Measurements from ENCODE around the gene RASSF1. TPM values are rescaled to one million over a fixed set of nuclear protein-coding genes. Genes with fewer than 3 reads are reported as not detected.
A peak's percentile ranks its signal among the peaks of the same experiment; 100 is the strongest.

RASSF1 gene
- total RNA-seq, 1 experiment from 2014 or later = 28.1 TPM

- no peak for TF ChIP-seq CTCF (IDR thresholded peaks at IDR 0.05; ENCODE audit: insufficient read depth in 1 of 2, low read depth in 1 of 2, low read length in 1 of 2, severe bottlenecking in 1 of 2, unreplicated experiment in 1 of 2)
- no peak overlapping the region for H3K4me3 Mint-ChIP-seq (ENCODE audit: unreplicated experiment)
Observed at GRCh38 chr3:50369012-50369670, 28.5 kb upstream of the RASSF1 start.

GRCh38 chr3:50365842-50366220, 25.2 kb upstream of the RASSF1 start:
- Histone ChIP-seq H3K4me1 (0 out of 2 replicates have a peak, but pooled peaks cover 5% of the 10 kb centered on the region), H3K27me3 (replicated peaks; ENCODE audit: control insufficient read depth, insufficient read depth, low read length) (no peaks in the 10 kb centered on the region), H3K36me3 (ENCODE audit: control insufficient read depth, insufficient read depth, low read length) (no peaks in the 10 kb centered on the region), H3K4me3 (ENCODE audit: low read depth, low read length) (peak overlapping the region; percentile 66), H3K9me3 (no peaks in the 10 kb centered on the region)
- DNase-seq = no peak
- Mint-ChIP-seq H3K27ac (ENCODE audit: unreplicated experiment) (no peak overlapping the region), H3K4me1 (ENCODE audit: low read depth, unreplicated experiment) (no peaks in the 10 kb centered on the region), H3K4me3 (ENCODE audit: unreplicated experiment) (peak overlapping the region; percentile 72), H3K9me3 (ENCODE audit: unreplicated experiment) (no peaks in the 10 kb centered on the region), H3K36me3 (ENCODE audit: insufficient read depth, unreplicated experiment) (no peaks in the 10 kb centered on the region), H3K27me3 (ENCODE audit: insufficient read depth, unreplicated experiment) (peaks cover 6% of the 10 kb centered on the region)
- no TSS peak for BruUV-seq (replicated peaks)
- ChIA-PET CTCF (interaction anchor here (1.0 to 1.4 kb wide), 2 partner anchors 15 to 177 kb away, joined by 4 to 7 read pairs; partner anchors contain the start of genes CYB561D2 and NPRL2), POLR2A (interaction anchor here (0.5 to 1.6 kb wide), 4 partner anchors 15 to 1619 kb away, joined by 3 to 9 read pairs (median 5); partner anchors contain the start of genes CYB561D2 and NPRL2)
- intact Hi-C loops (cut with micrococcal nuclease; ENCODE audit: unreplicated experiment) = loop anchor here (2.0 kb wide), 1 partner anchor 19 kb away; no protein-coding TSS in a partner anchor
- TF ChIP-seq CTCF (IDR thresholded peaks at IDR 0.05; ENCODE audit: insufficient read depth in 1 of 2, low read depth in 1 of 2, low read length in 1 of 2, severe bottlenecking in 1 of 2, unreplicated experiment in 1 of 2) = no peak

More at GRCh38 chr3:50369012-50369670, 28.5 kb upstream of the RASSF1 start:
- Mint-ChIP-seq H3K36me3 (ENCODE audit: insufficient read depth, unreplicated experiment) (no peaks in the 10 kb centered on the region), H3K27me3 (ENCODE audit: insufficient read depth, unreplicated experiment) (peaks cover 15% of the 10 kb centered on the region), H3K4me1 (ENCODE audit: low read depth, unreplicated experiment) (no peaks in the 10 kb centered on the region), H3K27ac (ENCODE audit: unreplicated experiment) (no peak overlapping the region), H3K9me3 (ENCODE audit: unreplicated experiment) (no peaks in the 10 kb centered on the region)
- H3K36me3 ChIP-seq (ENCODE audit: control insufficient read depth, insufficient read depth, low read length) = no peaks in the 10 kb centered on the region
- H3K27me3 ChIP-seq (replicated peaks; ENCODE audit: control insufficient read depth, insufficient read depth, low read length) = no peaks in the 10 kb centered on the region
- intact Hi-C loops (cut with micrococcal nuclease; ENCODE audit: unreplicated experiment) = no loop called here
- H3K9me3 ChIP-seq = no peaks in the 10 kb centered on the region
- ChIA-PET CTCF (no interaction called here), POLR2A (no interaction called here)
- 0 out of 2 replicates have a peak, but pooled peaks cover 5% of the 10 kb centered on the region for H3K4me1 ChIP-seq
- DNase-seq = no peak
- no TSS peak for BruUV-seq (replicated peaks)
- no peak overlapping the region for H3K4me3 ChIP-seq (ENCODE audit: low read depth, low read length)

GRCh38 chr3:50365080-50365841, 24.6 kb upstream of the RASSF1 start:
- ChIA-PET POLR2A (interaction anchor here (0.5 to 1.6 kb wide), 4 partner anchors 15 to 1620 kb away, joined by 3 to 9 read pairs (median 5); partner anchors contain the start of genes CYB561D2 and NPRL2), CTCF (interaction anchor here (0.5 to 1.4 kb wide), 5 partner anchors 12 to 633 kb away, joined by 3 to 7 read pairs (median 4); partner anchors contain the start of genes CYB561D2 and NPRL2)
- Histone ChIP-seq H3K9me3 (no peaks in the 10 kb centered on the region), H3K27me3 (replicated peaks; ENCODE audit: control insufficient read depth, insufficient read depth, low read length) (no peaks in the 10 kb centered on the region), H3K36me3 (ENCODE audit: control insufficient read depth, insufficient read depth, low read length) (no peaks in the 10 kb centered on the region), H3K4me1 (0 out of 2 replicates have a peak, but pooled peaks cover 5% of the 10 kb centered on the region), H3K4me3 (ENCODE audit: low read depth, low read length) (peak overlapping the region; percentile 66)
- Mint-ChIP-seq H3K4me1 (ENCODE audit: low read depth, unreplicated experiment) (no peaks in the 10 kb centered on the region), H3K27ac (ENCODE audit: unreplicated experiment) (no peak overlapping the region), H3K9me3 (ENCODE audit: unreplicated experiment) (no peaks in the 10 kb centered on the region), H3K27me3 (ENCODE audit: insufficient read depth, unreplicated experiment) (peaks cover 6% of the 10 kb centered on the region), H3K36me3 (ENCODE audit: insufficient read depth, unreplicated experiment) (no peaks in the 10 kb centered on the region), H3K4me3 (ENCODE audit: unreplicated experiment) (peak overlapping the region; percentile 72)
- intact Hi-C loops (cut with micrococcal nuclease; ENCODE audit: unreplicated experiment) = loop anchor here (2.0 kb wide), 1 partner anchor 18 kb away; no protein-coding TSS in a partner anchor
- no TSS peak for BruUV-seq (replicated peaks)
- DNase-seq = peak; percentile 89 to 93
- peak in 1 of 2 experiments; percentile 17 for TF ChIP-seq CTCF (IDR thresholded peaks at IDR 0.05; ENCODE audit: insufficient read depth in 1 of 2, low read depth in 1 of 2, low read length in 1 of 2, severe bottlenecking in 1 of 2, unreplicated experiment in 1 of 2)

Measured in Caco-2 (cell line).